ENCODE measurements around the gene AIFM3. TPM values are rescaled to one million over a fixed set of nuclear protein-coding genes. Genes with fewer than 3 reads are reported as not detected.
A peak's percentile ranks its signal among the peaks of the same experiment; 100 is the strongest.

AIFM3 gene
- total and polyA plus RNA-seq, 7 donors, result 0.25 to 0.77 (median 0.53) TPM

DNA sequence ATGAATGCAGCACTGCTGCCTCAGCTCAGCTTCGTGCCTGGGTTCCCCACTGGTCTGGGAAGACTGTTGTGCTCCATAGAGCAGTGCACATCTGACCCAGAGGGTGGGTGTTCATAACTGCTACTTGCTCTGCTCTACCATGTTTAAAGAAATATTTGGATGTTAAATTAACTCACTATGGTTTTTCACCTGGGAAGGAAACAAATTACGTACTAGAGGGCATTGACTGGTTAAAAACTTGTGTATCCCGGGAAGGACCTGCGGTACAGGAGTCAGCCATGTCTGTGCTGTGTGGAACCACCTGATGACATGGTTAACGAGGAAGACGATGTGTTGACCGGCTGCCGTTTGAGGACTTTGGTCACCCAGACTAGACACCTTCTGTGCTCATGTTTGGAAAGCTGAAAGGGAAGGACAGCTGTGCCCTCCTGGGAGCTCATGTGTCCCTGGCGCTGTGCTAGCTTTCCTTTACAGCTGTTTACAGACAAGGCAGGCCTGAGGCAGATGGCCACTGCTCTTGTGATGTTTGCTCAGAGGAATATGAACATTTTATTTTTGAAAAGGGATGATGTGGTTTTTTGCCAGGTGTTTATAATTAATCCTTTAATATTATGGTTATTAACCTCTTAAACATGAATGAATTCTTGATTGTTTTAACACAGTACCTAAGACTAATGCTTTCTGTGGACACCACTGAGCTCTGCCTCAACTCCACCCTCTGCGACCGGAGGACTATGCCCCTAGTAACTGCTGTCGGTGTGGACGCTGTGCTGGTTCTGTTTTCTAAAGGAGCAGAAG, 14.3 kb upstream of the AIFM3 start:
- intact Hi-C loops (cut with DNase I), result loop anchor here in 1 of 2 donors (5.0 kb wide), 1 partner anchor 35 kb away; the partner anchor contains the start of gene CRKL
- peaks cover 8% of the 10 kb centered on the region for H3K4me1 ChIP-seq
- no peak for DNase-seq
- peak; percentile 36 to 69 (median 60) for ATAC-seq
- TF ChIP-seq CTCF (IDR thresholded peaks at IDR 0.05), result no peak
- H3K27ac ChIP-seq, result no peak overlapping the region
- H3K27me3 ChIP-seq (ENCODE audit: insufficient read depth in 3 of 3, low read length in 2 of 3), result no peaks in the 10 kb centered on the region
- H3K9me3 ChIP-seq, result no peaks in the 10 kb centered on the region
- no peak overlapping the region for H3K4me3 ChIP-seq
- H3K36me3 ChIP-seq (ENCODE audit: insufficient read depth in 1 of 2, low read depth in 1 of 2), result peaks cover 5 to 45% of the 10 kb centered on the region in 2 donors
- 58 to 72% (median 58%) methylated on average over 13 of the region's 13 CpGs for WGBS, 3 donors

GRCh38 chr22:20953342-20953608, 13.8 kb upstream of the AIFM3 start:
- no peaks in the 10 kb centered on the region for H3K9me3 ChIP-seq
- no peaks in the 10 kb centered on the region for H3K27me3 ChIP-seq (ENCODE audit: insufficient read depth in 3 of 3, low read length in 2 of 3)
- no peak overlapping the region for H3K4me3 ChIP-seq
- WGBS, 3 donors, result 64 to 72% (median 69%) methylated on average over 3 of the region's 3 CpGs
- peaks cover 5 to 45% of the 10 kb centered on the region in 2 donors for H3K36me3 ChIP-seq (ENCODE audit: insufficient read depth in 1 of 2, low read depth in 1 of 2)
- peaks cover 13% of the 10 kb centered on the region for H3K4me1 ChIP-seq
- intact Hi-C loops (cut with DNase I), result loop anchor here in 1 of 2 donors (5.0 kb wide), 1 partner anchor 36 kb away; the partner anchor contains the start of gene CRKL
- no peak overlapping the region for H3K27ac ChIP-seq
- ATAC-seq (no peak), DNase-seq (no peak)
- TF ChIP-seq CTCF (IDR thresholded peaks at IDR 0.05), result no peak

DNA sequence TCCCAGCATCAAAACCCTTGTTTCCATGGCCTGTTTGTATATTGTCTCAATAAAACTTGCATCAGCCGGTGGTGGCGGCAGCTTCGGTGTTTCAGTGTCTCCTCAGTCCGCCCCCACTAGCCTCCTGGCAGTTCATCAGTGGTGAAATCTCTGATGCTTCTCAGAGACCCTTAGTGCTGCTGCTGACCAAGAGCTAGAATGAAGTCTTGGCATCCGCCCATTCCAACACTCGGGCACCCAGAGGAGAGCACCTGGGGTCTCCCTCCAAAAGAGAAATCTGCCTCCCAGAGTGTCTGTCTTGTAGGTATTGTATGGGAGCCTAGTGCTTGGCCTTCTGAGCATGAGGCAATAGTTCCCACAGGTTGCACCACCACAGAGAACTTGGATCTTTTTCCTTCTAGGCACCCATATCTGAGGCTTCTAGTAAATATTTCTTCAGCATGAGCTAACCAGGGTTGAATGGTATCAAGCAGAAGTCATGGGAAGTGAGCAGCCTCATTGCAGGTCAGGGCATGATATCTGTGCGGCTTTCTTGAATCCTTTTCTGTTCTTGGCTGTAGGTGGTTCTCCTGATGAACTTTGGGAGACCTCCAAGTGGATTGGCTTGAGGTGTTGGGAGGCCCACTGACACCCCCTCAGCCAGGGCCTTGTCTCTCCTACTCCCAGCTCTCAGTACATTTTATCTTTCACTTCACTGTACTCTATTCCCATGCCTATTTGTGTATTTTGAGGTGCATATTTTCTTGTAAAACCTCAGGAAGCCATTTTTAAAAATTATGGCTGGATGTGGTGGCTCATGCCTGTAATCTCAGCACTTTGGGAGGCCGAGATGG, 13.2 kb upstream of the AIFM3 start:
- 83 to 94% (median 84%) methylated on average over 8 of the region's 8 CpGs for WGBS, 3 donors
- intact Hi-C loops (cut with DNase I), result loop anchor here in 1 of 2 donors (5.0 kb wide), 1 partner anchor 37 kb away; the partner anchor contains the start of gene CRKL
- Histone ChIP-seq H3K4me1 (peaks cover 9% of the 10 kb centered on the region), H3K36me3 (ENCODE audit: insufficient read depth in 1 of 2, low read depth in 1 of 2) (peaks cover 5 to 45% of the 10 kb centered on the region in 2 donors), H3K27ac (no peak overlapping the region), H3K9me3 (no peaks in the 10 kb centered on the region), H3K4me3 (no peak overlapping the region), H3K27me3 (ENCODE audit: insufficient read depth in 3 of 3, low read length in 2 of 3) (no peaks in the 10 kb centered on the region)
- ATAC-seq (peak in 3 of 4 donors; percentile 22 to 37 (median 30)), DNase-seq (peak in 1 of 2 donors; percentile 14)
- TF ChIP-seq CTCF (IDR thresholded peaks at IDR 0.05), result no peak

GRCh38 chr22:20955548-20955947, 11.5 kb upstream of the AIFM3 start:
- no peak for TF ChIP-seq CTCF (IDR thresholded peaks at IDR 0.05)
- Histone ChIP-seq H3K36me3 (ENCODE audit: insufficient read depth in 1 of 2, low read depth in 1 of 2) (peaks cover 4 to 32% of the 10 kb centered on the region in 2 donors), H3K4me1 (peaks cover 6% of the 10 kb centered on the region), H3K27ac (no peak overlapping the region), H3K4me3 (no peak overlapping the region), H3K9me3 (no peaks in the 10 kb centered on the region), H3K27me3 (ENCODE audit: insufficient read depth in 3 of 3, low read length in 2 of 3) (no peaks in the 10 kb centered on the region)
- WGBS, 3 donors, result 81 to 86% (median 85%) methylated on average over 7 of the region's 7 CpGs
- ATAC-seq (peak in 1 of 4 donors; percentile 16), DNase-seq (no peak)
- intact Hi-C loops (cut with DNase I), result loop anchor here in 1 of 2 donors (5.0 kb wide), 1 partner anchor 68 kb away; no protein-coding TSS in a partner anchor

Measured in psoas muscle (tissue), 8 donors.